GM12874 (cell line): ENCODE results near the gene FRMD4B.
A peak's percentile ranks its signal among the peaks of the same experiment; 100 is the strongest.

Experiments used
- TF ChIP-seq, protein P1 (sequence below): IDR thresholded peaks from 2 replicates; pipeline ENCODE4 v1.5.1; 2011; ENCODE audit warnings: low read depth, mild to moderate bottlenecking, control low read depth, low read length, moderate library complexity; ENCODE audit not compliant: insufficient read depth

Gene FRMD4B

DNA sequence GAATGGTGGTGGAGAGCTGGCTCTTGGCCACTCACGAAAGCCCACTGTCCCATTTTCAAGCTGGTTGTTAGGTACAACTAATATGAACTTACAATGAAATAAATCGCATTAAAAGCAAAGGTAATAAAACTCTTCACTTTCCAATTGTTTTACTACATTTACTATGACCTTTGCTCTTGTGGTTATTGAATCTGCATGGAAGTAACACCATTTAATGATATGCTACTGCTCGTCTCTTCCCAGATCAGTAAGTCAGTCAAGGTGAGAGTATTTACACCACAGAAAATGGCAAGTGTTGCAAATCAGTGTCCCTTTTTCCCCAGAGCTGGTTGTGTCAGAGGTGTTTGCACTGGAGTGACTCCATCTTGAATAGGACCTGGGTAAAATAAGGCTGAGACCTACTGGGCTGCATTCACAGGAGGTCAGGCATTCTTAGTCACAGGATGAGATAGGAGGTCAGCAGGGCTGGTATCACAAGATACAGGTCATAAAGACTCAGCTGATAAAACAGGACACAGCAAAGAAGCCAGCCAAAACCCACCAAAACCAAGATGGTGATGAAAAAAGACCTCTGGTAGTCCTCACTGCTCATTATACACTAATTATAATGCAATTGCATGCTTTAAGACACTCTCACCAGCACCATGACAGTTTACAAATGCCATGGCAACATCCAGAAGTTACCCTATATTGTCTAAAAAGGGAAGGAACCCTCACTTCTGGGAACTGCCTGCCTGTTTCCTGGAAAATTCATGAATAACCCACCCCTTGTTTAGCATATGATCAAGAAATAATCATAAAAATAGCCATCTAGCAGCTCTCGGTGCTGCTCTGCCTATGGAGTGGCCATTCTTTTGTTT, 57.6 kb downstream of the FRMD4B start:
- TF ChIP-seq, protein P1, sequence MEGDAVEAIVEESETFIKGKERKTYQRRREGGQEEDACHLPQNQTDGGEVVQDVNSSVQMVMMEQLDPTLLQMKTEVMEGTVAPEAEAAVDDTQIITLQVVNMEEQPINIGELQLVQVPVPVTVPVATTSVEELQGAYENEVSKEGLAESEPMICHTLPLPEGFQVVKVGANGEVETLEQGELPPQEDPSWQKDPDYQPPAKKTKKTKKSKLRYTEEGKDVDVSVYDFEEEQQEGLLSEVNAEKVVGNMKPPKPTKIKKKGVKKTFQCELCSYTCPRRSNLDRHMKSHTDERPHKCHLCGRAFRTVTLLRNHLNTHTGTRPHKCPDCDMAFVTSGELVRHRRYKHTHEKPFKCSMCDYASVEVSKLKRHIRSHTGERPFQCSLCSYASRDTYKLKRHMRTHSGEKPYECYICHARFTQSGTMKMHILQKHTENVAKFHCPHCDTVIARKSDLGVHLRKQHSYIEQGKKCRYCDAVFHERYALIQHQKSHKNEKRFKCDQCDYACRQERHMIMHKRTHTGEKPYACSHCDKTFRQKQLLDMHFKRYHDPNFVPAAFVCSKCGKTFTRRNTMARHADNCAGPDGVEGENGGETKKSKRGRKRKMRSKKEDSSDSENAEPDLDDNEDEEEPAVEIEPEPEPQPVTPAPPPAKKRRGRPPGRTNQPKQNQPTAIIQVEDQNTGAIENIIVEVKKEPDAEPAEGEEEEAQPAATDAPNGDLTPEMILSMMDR: no peak

DNA sequence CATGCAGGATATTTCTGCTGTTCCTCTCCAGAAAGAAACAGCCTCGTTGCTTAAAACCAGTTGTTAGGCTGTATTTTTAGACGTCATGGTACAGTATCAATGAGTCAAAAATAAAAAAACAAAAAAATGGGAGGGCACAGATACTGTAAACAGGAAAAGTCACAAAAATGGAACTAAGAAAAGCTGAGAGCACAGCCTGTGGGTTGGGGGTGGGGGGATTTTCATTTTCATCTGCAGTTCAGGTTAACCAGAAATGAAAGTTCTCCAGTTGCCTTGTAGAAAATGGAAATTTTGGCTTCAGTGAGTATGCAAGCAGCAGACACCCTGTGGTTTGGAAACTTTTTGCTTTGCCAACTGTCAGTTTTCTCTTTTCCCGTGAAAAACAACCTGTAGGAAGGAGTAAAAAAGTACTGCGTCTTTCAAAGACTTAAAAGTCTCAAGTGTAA, 59.0 kb downstream of the FRMD4B start:
- TF ChIP-seq, protein P1: no peak

- TF ChIP-seq, protein P1: no peak
Measured at GRCh38 chr3:69325151-69325550, 60.7 kb downstream of the FRMD4B start.

- TF ChIP-seq, protein P1: peak; percentile 60
Measured at GRCh38 chr3:69324362-69325025, 61.4 kb downstream of the FRMD4B start.

- TF ChIP-seq, protein P1: no peak
Measured at GRCh38 chr3:69323941-69324340, 61.9 kb downstream of the FRMD4B start.

DNA sequence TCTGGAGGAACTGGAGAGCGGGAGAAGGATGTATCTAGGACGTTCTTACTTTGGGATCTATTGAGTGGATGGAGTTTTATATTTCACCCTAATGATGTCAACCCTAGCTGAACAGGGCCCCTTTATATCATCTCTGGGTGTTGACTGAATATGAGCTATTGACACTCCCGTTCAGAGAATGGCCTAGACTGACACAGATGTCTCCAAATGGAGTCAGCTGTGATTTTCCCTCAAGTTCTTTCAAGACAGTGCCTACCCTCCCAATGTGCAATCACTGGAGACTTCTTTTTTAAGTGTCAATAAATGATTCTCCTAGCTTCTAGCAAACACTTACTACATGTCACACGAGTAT, 63.8 kb downstream of the FRMD4B start:
- TF ChIP-seq, protein P1: no peak

- TF ChIP-seq, protein P1: no peak
Measured at GRCh38 chr3:69321301-69322157, 64.4 kb downstream of the FRMD4B start.
